MM.1S (cell line): ENCODE data around the gene PDPR.
"Not testable (repeated sequence)": the region's sequence is repeated elsewhere in the genome, so short reads cannot be mapped to it uniquely, and the experiment has no call there.

ENCODE experiments used
- DNase-seq: peaks from one replicate; pipeline ENCODE4 v3.0.0-alpha.2; 2015
- H2AFZ ChIP-seq: fragments of 300-600 bp; sonication (generic); 2 replicates; pipeline ENCODE4 v1.6.0; 2016; ENCODE audit warnings: antibody characterized with exemption, low read length
- H3F3A ChIP-seq: fragments of 300-600 bp; sonication (generic); 2 replicates; pipeline ENCODE4 v1.6.1; 2016; ENCODE audit warnings: mild to moderate bottlenecking, antibody characterized with exemption, low read length, moderate library complexity, mixed read lengths; ENCODE audit not compliant: insufficient read depth
- H3K27ac ChIP-seq: fragments of 300-600 bp; sonication (generic); 2 replicates; pipeline ENCODE4 v1.5.1; 2016; ENCODE audit warnings: mild to moderate bottlenecking, low read length
- H3K27me3 ChIP-seq: fragments of 300-600 bp; sonication (generic); replicated peaks from 2 replicates; pipeline ENCODE4 v1.6.0; 2016; ENCODE audit warnings: low read length; ENCODE audit not compliant: insufficient read depth
- H3K36me3 ChIP-seq: fragments of 300-600 bp; sonication (generic); replicated peaks from 2 replicates; pipeline ENCODE4 v1.6.1; 2016; ENCODE audit warnings: mild to moderate bottlenecking, low read length, mixed read lengths; ENCODE audit not compliant: insufficient read depth
- H3K4me1 ChIP-seq: fragments of 300-600 bp; sonication (generic); 2 replicates; pipeline ENCODE4 v1.6.1; 2016; ENCODE audit warnings: low read length, mixed read lengths
- H3K4me2 ChIP-seq: fragments of 300-600 bp; sonication (generic); 2 replicates; pipeline ENCODE4 v1.6.0; 2016; ENCODE audit warnings: low read depth, low read length
- H3K4me3 ChIP-seq: fragments of 300-600 bp; sonication (generic); 2 replicates; pipeline ENCODE4 v1.5.1; 2016; ENCODE audit warnings: low read length, mixed read lengths
- H3K79me2 ChIP-seq: fragments of 300-600 bp; sonication (generic); 2 replicates; pipeline ENCODE4 v1.6.1; 2016; ENCODE audit warnings: mixed run types, low read length, mixed read lengths
- H3K9ac ChIP-seq: fragments of 300-600 bp; sonication (generic); 2 replicates; pipeline ENCODE4 v1.6.1; 2016; ENCODE audit warnings: low read length, mixed read lengths
- H3K9me2 ChIP-seq: fragments of 300-600 bp; sonication (generic); replicated peaks from 2 replicates; pipeline ENCODE4 v1.6.1; 2016; ENCODE audit warnings: mild to moderate bottlenecking, low read length, mixed read lengths; ENCODE audit not compliant: insufficient read depth
- H3K9me3 ChIP-seq: fragments of 300-600 bp; sonication (generic); replicated peaks from 2 replicates; pipeline ENCODE4 v1.6.1; 2016; ENCODE audit warnings: mild to moderate bottlenecking, low read length, mixed read lengths; ENCODE audit not compliant: insufficient read depth
- H4K20me1 ChIP-seq: fragments of 300-600 bp; sonication (generic); 2 replicates; pipeline ENCODE4 v1.6.1; 2016; ENCODE audit warnings: mild to moderate bottlenecking, low read length, moderate library complexity, mixed read lengths; ENCODE audit not compliant: insufficient read depth

Gene PDPR

GRCh38 chr16:70113982-70114826, at the start of gene PDPR:
PDPR (plus strand) TSS chr16:70114332; CDS start chr16:70120493, 6,161 bp downstream.
- not testable (repeated sequence) for H3F3A ChIP-seq, H3K36me3 ChIP-seq, H3K4me1 ChIP-seq, H4K20me1 ChIP-seq, H3K27me3 ChIP-seq, H3K9me3 ChIP-seq, H3K9me2 ChIP-seq
- Histone ChIP-seq H3K4me3 (peak within 1 kb of the TSS; percentile 82), H3K27ac (peak within 1 kb of the TSS; percentile 50; the same call in 1 of the 2 replicates), H2AFZ (peak within 1 kb of the TSS; percentile 72), H3K9ac (peak within 1 kb of the TSS; percentile 72), H3K4me2 (peak within 1 kb of the TSS; percentile 57), H3K79me2 (peaks cover 26% of the 10 kb centered on the region)
- DNase-seq, result peak; percentile 93

- H3K27ac ChIP-seq, H3K27me3 ChIP-seq, H3K4me1 ChIP-seq, H3K9me2 ChIP-seq, H3K9me3 ChIP-seq, H4K20me1 ChIP-seq, H3F3A ChIP-seq, H3K36me3 ChIP-seq: not testable (repeated sequence)
- Histone ChIP-seq H3K79me2 (peaks cover 17% of the 10 kb centered on the region), H2AFZ (peak overlapping the region; percentile 48; the same call in 1 of the 2 replicates), H3K9ac (peak overlapping the region; percentile 68; the same call in 1 of the 2 replicates), H3K4me3 (peak overlapping the region; percentile 65), H3K4me2 (peak overlapping the region; percentile 94)
- peak; percentile 27 for DNase-seq
Measured at GRCh38 chr16:70064841-70065370, 49.2 kb upstream of the PDPR start.

- H3K27ac ChIP-seq, result not testable (repeated sequence)
Measured at GRCh38 chr16:70065376-70065745, 48.8 kb upstream of the PDPR start.

DNA sequence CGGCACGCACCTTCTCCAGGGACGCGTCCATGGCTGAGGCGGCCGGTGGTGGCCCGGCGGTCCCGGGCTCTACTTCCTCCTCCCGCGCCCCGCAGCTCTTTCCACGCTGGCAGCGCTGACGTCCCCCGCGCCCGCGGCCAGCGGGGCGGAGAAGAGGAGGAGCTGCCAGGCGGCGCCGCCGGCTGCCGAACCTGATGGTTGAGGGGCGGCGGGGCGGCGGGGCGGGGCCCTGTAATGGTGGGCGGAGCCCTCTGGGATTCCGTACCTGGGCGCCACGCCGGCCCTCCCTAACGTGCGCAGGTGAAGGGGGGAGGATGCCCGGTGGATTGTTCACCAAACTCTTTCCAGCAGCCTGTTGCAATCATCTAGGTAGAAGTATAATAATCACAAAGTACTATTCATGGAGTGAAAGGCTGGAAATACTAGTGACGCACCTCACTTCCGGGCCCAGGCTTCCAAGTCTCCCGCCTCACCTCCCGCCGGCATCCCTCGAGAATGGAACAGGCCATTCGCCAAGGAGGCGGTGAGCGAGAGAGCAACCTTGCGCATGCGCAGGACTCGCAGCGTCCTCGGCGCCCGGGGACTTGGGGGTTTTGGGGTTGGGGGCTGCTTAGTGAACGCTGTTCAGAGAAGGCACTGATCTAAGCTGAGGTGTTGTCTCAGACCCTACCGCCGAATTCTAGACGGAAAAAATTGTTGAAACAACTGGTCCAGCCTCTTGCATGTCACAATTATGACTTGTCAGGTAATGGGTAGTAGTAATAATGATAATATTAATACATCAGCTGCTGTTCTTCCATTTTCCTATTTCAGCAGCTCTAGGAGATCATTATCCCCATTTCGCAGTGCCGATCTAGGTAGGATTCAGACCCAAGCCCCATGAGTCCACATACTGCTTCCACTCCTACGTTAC, 48.1 kb upstream of the PDPR start:
- H3K27me3 ChIP-seq, H3K9me3 ChIP-seq, H4K20me1 ChIP-seq, H3F3A ChIP-seq, H3K36me3 ChIP-seq, H3K9me2 ChIP-seq, H3K4me1 ChIP-seq: not testable (repeated sequence)
- H3K4me2 ChIP-seq, result peak overlapping the region; percentile 41; the same call in 1 of the 2 replicates
- H3K27ac ChIP-seq, result peak overlapping the region; percentile 44; the same call in 1 of the 2 replicates
- H3K4me3 ChIP-seq, result peak overlapping the region; percentile 65
- peak overlapping the region; percentile 65 for H2AFZ ChIP-seq
- peak overlapping the region; percentile 68 for H3K9ac ChIP-seq
- peak; percentile 94 for DNase-seq
- peaks cover 17% of the 10 kb centered on the region for H3K79me2 ChIP-seq

More at GRCh38 chr16:70065376-70065745, 48.8 kb upstream of the PDPR start:
- H3K27me3 ChIP-seq, H3K9me2 ChIP-seq, H4K20me1 ChIP-seq, H3K9me3 ChIP-seq, DNase-seq, H3K4me1 ChIP-seq, H3K36me3 ChIP-seq, H3F3A ChIP-seq: not testable (repeated sequence)
- Histone ChIP-seq H3K4me2 (peak overlapping the region; percentile 94), H3K9ac (peak overlapping the region; percentile 68), H3K4me3 (peak overlapping the region; percentile 65), H2AFZ (peak overlapping the region; percentile 65), H3K79me2 (peaks cover 17% of the 10 kb centered on the region)

GRCh38 chr16:70066751-70067150, 47.4 kb upstream of the PDPR start:
- not testable (repeated sequence) for H3K9ac ChIP-seq, H3F3A ChIP-seq, H4K20me1 ChIP-seq, H3K4me3 ChIP-seq, H3K4me1 ChIP-seq, H3K9me3 ChIP-seq, H3K9me2 ChIP-seq, H3K27me3 ChIP-seq, H3K36me3 ChIP-seq, H2AFZ ChIP-seq, DNase-seq, H3K27ac ChIP-seq
- Histone ChIP-seq H3K79me2 (peaks cover 16% of the 10 kb centered on the region), H3K4me2 (peak overlapping the region; percentile 34; the same call in 1 of the 2 replicates)

- H3K36me3 ChIP-seq, H4K20me1 ChIP-seq, H3K4me2 ChIP-seq, H3K9me2 ChIP-seq, H3K4me1 ChIP-seq, H3K9me3 ChIP-seq, H3K9ac ChIP-seq, H3K79me2 ChIP-seq, H3F3A ChIP-seq, DNase-seq, H3K4me3 ChIP-seq, H3K27me3 ChIP-seq, H2AFZ ChIP-seq, H3K27ac ChIP-seq: not testable (repeated sequence)
Measured at GRCh38 chr16:70079081-70079480, 35.1 kb upstream of the PDPR start.

GRCh38 chr16:70081219-70081618, 32.9 kb upstream of the PDPR start:
- not testable (repeated sequence) for H4K20me1 ChIP-seq, DNase-seq, H3K4me1 ChIP-seq, H3K27ac ChIP-seq, H2AFZ ChIP-seq, H3K4me2 ChIP-seq, H3K9me2 ChIP-seq, H3K9me3 ChIP-seq, H3K36me3 ChIP-seq, H3K9ac ChIP-seq, H3K79me2 ChIP-seq, H3K4me3 ChIP-seq, H3K27me3 ChIP-seq, H3F3A ChIP-seq
